SK-N-SH treated with all-trans-retinoic acid at 6 μM for 48 hours (cell line): Measurements from ENCODE around the gene CTDSP1.

Experiments used
- ARNTL ChIP-seq: fragments of 450-650 bp; formaldehyde crosslinking; IDR thresholded peaks from 2 replicates; pipeline ENCODE4 v1.5.0; 2020; ENCODE audit warnings: low read depth, mild to moderate bottlenecking, moderate library complexity, borderline replicate concordance
- CSDC2 ChIP-seq: fragments of 250-450 bp; sonication (Bioruptor Pico); IDR thresholded peaks from 2 replicates; pipeline ENCODE4 v1.5.0; 2020; ENCODE audit warnings: mild to moderate bottlenecking, moderate library complexity
- GLIS3 ChIP-seq: fragments of 250-450 bp; sonication (Bioruptor Pico); IDR thresholded peaks from 2 replicates; pipeline ENCODE4 v1.5.0; 2020; ENCODE audit warnings: mild to moderate bottlenecking, moderate library complexity
- PPARA ChIP-seq: fragments of 250-450 bp; sonication (Bioruptor Pico); IDR thresholded peaks from 2 replicates; pipeline ENCODE4 v1.5.0; 2020; ENCODE audit warnings: mild to moderate bottlenecking, borderline replicate concordance
- RARB ChIP-seq: fragments of 250-450 bp; sonication (Bioruptor Pico); IDR thresholded peaks from 2 replicates; pipeline ENCODE4 v1.8.0; 2021; ENCODE audit warnings: mild to moderate bottlenecking, moderate library complexity
- TCF4 ChIP-seq: fragments of 250-450 bp; sonication (Bioruptor Pico); IDR thresholded peaks from 2 replicates; pipeline ENCODE4 v1.8.0; 2021; ENCODE audit warnings: mild to moderate bottlenecking, moderate library complexity, borderline replicate concordance
- ZFP3 ChIP-seq: fragments of 250-450 bp; sonication (Bioruptor Pico); IDR thresholded peaks from 2 replicates; pipeline ENCODE4 v1.5.0; 2020; ENCODE audit warnings: mild to moderate bottlenecking, moderate library complexity
- ZFP30 ChIP-seq: fragments of 450-650 bp; formaldehyde crosslinking; IDR thresholded peaks from 2 replicates; pipeline ENCODE4 v1.5.0; 2022; ENCODE audit warnings: mild to moderate bottlenecking, moderate library complexity
- ZNF8 ChIP-seq: fragments of 450-650 bp; formaldehyde crosslinking; IDR thresholded peaks from 2 replicates; pipeline ENCODE4 v1.5.0; 2020; ENCODE audit warnings: mild to moderate bottlenecking, moderate library complexity
- TF ChIP-seq, protein P1 (sequence below): fragments of 250-450 bp; sonication (Bioruptor Pico); IDR thresholded peaks from 2 replicates; pipeline ENCODE4 v1.5.1; 2021; ENCODE audit warnings: mild to moderate bottlenecking, moderate library complexity
- TF ChIP-seq, protein P2 (sequence below): fragments of 250-450 bp; sonication (Bioruptor Pico); IDR thresholded peaks from 2 replicates; pipeline ENCODE4 v1.8.0; 2020; ENCODE audit warnings: mild to moderate bottlenecking, moderate library complexity, borderline replicate concordance
- TF ChIP-seq, protein P3 (sequence below): fragments of 250-450 bp; sonication (Bioruptor Pico); IDR thresholded peaks from 2 replicates; pipeline ENCODE4 v1.8.0; 2021; ENCODE audit warnings: low read depth, mild to moderate bottlenecking, moderate library complexity, borderline replicate concordance
- TF ChIP-seq, protein P4 (sequence below): fragments of 250-450 bp; sonication (Bioruptor Pico); IDR thresholded peaks from 2 replicates; pipeline ENCODE4 v1.5.0; 2020; ENCODE audit warnings: mild to moderate bottlenecking, moderate library complexity

DNA sequence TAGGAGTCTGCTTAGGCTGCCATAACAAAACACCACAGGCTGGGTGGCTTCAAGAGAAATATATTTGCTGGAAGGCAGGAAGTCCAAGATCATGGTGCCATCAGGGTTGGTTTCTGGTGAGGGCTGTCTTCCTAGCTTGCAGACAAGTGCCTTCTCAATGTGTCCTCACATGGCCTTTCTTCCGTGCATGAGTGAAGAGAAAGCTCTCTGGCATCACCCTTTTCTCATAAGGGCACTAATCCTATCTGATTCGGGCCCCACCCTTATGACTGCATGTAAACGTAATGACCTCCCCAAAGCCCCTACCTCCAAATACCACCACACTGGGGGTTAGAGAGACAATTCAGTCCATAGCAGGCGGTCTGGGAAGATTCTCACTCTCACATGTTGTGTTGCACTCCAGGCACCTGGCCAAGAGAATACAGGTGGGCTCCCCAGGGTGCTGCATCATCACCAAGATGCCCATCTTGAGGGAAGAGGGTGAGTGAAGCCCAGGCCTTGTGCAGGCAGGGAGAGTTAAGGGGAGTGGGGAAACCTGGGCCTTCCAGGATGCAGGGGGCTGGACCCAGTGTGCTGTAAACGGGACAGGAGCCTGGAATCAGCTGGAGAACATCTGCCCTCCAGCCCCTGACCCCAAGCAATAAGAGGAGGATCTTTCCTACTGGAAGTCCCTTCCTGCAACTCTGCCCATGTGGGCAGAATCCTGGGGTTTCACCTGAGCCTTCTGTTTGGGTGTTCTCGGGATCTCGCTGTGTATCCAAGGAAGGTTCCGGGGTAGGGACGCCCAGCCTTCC lies 32.9 kb upstream of the CTDSP1 start:
- TF ChIP-seq, protein P1, sequence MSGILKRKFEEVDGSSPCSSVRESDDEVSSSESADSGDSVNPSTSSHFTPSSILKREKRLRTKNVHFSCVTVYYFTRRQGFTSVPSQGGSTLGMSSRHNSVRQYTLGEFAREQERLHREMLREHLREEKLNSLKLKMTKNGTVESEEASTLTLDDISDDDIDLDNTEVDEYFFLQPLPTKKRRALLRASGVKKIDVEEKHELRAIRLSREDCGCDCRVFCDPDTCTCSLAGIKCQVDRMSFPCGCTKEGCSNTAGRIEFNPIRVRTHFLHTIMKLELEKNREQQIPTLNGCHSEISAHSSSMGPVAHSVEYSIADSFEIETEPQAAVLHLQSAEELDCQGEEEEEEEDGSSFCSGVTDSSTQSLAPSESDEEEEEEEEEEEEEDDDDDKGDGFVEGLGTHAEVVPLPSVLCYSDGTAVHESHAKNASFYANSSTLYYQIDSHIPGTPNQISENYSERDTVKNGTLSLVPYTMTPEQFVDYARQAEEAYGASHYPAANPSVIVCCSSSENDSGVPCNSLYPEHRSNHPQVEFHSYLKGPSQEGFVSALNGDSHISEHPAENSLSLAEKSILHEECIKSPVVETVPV (CRISPR knock-in tag) = no peak
- TF ChIP-seq ARNTL (no peak), GLIS3 (CRISPR knock-in tag) (no peak), RARB (no peak), CSDC2 (no peak), ZFP3 (CRISPR knock-in tag) (no peak), ZFP30 (CRISPR knock-in tag) (no peak), TCF4 (CRISPR knock-in tag) (no peak), PPARA (CRISPR knock-in tag) (no peak), ZNF8 (CRISPR knock-in tag) (no peak)
- TF ChIP-seq, protein P2, sequence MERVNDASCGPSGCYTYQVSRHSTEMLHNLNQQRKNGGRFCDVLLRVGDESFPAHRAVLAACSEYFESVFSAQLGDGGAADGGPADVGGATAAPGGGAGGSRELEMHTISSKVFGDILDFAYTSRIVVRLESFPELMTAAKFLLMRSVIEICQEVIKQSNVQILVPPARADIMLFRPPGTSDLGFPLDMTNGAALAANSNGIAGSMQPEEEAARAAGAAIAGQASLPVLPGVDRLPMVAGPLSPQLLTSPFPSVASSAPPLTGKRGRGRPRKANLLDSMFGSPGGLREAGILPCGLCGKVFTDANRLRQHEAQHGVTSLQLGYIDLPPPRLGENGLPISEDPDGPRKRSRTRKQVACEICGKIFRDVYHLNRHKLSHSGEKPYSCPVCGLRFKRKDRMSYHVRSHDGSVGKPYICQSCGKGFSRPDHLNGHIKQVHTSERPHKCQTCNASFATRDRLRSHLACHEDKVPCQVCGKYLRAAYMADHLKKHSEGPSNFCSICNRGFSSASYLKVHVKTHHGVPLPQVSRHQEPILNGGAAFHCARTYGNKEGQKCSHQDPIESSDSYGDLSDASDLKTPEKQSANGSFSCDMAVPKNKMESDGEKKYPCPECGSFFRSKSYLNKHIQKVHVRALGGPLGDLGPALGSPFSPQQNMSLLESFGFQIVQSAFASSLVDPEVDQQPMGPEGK = no peak
- TF ChIP-seq, protein P3, sequence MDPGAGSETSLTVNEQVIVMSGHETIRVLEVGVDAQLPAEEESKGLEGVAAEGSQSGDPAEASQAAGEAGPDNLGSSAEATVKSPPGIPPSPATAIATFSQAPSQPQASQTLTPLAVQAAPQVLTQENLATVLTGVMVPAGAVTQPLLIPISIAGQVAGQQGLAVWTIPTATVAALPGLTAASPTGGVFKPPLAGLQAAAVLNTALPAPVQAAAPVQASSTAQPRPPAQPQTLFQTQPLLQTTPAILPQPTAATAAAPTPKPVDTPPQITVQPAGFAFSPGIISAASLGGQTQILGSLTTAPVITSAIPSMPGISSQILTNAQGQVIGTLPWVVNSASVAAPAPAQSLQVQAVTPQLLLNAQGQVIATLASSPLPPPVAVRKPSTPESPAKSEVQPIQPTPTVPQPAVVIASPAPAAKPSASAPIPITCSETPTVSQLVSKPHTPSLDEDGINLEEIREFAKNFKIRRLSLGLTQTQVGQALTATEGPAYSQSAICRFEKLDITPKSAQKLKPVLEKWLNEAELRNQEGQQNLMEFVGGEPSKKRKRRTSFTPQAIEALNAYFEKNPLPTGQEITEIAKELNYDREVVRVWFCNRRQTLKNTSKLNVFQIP (CRISPR knock-in tag) = no peak
- TF ChIP-seq, protein P4, sequence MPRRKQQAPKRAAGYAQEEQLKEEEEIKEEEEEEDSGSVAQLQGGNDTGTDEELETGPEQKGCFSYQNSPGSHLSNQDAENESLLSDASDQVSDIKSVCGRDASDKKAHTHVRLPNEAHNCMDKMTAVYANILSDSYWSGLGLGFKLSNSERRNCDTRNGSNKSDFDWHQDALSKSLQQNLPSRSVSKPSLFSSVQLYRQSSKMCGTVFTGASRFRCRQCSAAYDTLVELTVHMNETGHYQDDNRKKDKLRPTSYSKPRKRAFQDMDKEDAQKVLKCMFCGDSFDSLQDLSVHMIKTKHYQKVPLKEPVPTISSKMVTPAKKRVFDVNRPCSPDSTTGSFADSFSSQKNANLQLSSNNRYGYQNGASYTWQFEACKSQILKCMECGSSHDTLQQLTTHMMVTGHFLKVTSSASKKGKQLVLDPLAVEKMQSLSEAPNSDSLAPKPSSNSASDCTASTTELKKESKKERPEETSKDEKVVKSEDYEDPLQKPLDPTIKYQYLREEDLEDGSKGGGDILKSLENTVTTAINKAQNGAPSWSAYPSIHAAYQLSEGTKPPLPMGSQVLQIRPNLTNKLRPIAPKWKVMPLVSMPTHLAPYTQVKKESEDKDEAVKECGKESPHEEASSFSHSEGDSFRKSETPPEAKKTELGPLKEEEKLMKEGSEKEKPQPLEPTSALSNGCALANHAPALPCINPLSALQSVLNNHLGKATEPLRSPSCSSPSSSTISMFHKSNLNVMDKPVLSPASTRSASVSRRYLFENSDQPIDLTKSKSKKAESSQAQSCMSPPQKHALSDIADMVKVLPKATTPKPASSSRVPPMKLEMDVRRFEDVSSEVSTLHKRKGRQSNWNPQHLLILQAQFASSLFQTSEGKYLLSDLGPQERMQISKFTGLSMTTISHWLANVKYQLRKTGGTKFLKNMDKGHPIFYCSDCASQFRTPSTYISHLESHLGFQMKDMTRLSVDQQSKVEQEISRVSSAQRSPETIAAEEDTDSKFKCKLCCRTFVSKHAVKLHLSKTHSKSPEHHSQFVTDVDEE (CRISPR knock-in tag) = no peak
